HepG2 (cell line): ENCODE results near the gene ZNG1A. TPM values are rescaled to one million over a fixed set of nuclear protein-coding genes. Genes with fewer than 3 reads are reported as not detected.

Experiments
- FLYWCH1 ChIP-seq: sonication (generic); formaldehyde crosslinking; IDR thresholded peaks from 2 replicates; pipeline ENCODE4 v1.8.1; 2023; ENCODE audit warnings: mild to moderate bottlenecking, missing genetic modification reagents
- FOXC1 ChIP-seq: sonication (generic); formaldehyde crosslinking; IDR thresholded peaks from 2 replicates; pipeline ENCODE4 v1.8.0; 2022; ENCODE audit warnings: mild to moderate bottlenecking, missing genetic modification reagents, borderline replicate concordance
- KLF9 ChIP-seq: IDR thresholded peaks from 2 replicates; pipeline ENCODE4 v1.6.1; 2016; ENCODE audit warnings: low read depth
- MTA1 ChIP-seq: sonication (generic); formaldehyde crosslinking; IDR thresholded peaks from 2 replicates; pipeline ENCODE4 v1.4.0; 2020; ENCODE audit warnings: missing genetic modification reagents, mild to moderate bottlenecking, borderline replicate concordance
- RBFOX2 ChIP-seq: fragments of 200-400 bp; formaldehyde crosslinking; IDR thresholded peaks from 2 replicates; pipeline ENCODE4 v1.6.1; 2017; ENCODE audit warnings: low read depth, mild to moderate bottlenecking, low read length
- RCOR2 ChIP-seq: IDR thresholded peaks from 2 replicates; pipeline ENCODE4 v1.6.1; 2016; ENCODE audit warnings: missing biosample characterization, missing genetic modification reagents
- RFXAP ChIP-seq: sonication (generic); formaldehyde crosslinking; IDR thresholded peaks from 2 replicates; pipeline ENCODE4 v1.4.0; 2020; ENCODE audit warnings: missing genetic modification reagents, borderline replicate concordance
- SAFB2 ChIP-seq: sonication (generic); formaldehyde crosslinking; IDR thresholded peaks from 2 replicates; pipeline ENCODE4 v1.5.1; 2020; ENCODE audit warnings: missing genetic modification reagents, low read depth, mild to moderate bottlenecking, borderline replicate concordance
- SIN3B ChIP-seq: fragments of 150-350 bp; IDR thresholded peaks from 2 replicates; pipeline ENCODE4 v1.6.1; 2014; ENCODE audit warnings: low read length
- ZNF121 ChIP-seq: sonication (generic); formaldehyde crosslinking; IDR thresholded peaks from 2 replicates; pipeline ENCODE4 v1.5.0; 2020; ENCODE audit warnings: mild to moderate bottlenecking, missing genetic modification reagents
- ZNF225 ChIP-seq: sonication (generic); formaldehyde crosslinking; IDR thresholded peaks from 2 replicates; pipeline ENCODE4 v1.4.0; 2020; ENCODE audit warnings: mild to moderate bottlenecking, missing genetic modification reagents
- ZNF547 ChIP-seq: sonication (generic); formaldehyde crosslinking; IDR thresholded peaks from 2 replicates; pipeline ENCODE4 v1.5.1; 2020; ENCODE audit warnings: mild to moderate bottlenecking, missing genetic modification reagents
- ZNF768 ChIP-seq: sonication (generic); formaldehyde crosslinking; IDR thresholded peaks from 2 replicates; pipeline ENCODE4 v1.4.0; 2020; ENCODE audit warnings: missing genetic modification reagents
- ZSCAN25 ChIP-seq: sonication (generic); formaldehyde crosslinking; IDR thresholded peaks from 2 replicates; pipeline ENCODE4 v1.8.0; 2022; ENCODE audit warnings: mild to moderate bottlenecking, missing genetic modification reagents
- polyA plus RNA-seq, 8 experiments: library from polyadenylated mRNA; depleted of rRNA in 3 of 8; stranded (reverse) in 7 of 8; unstranded in 1 of 8; fragments of >200 nt; fragmentation: Illumina TruSeq in 4 of 8; extraction: Trizol in 4 of 8; gene quantifications; 2 replicates each; pipeline versions ENCODE4 v1.2.1 to v1.2.3, GENCODE V29; 2011 to 2016; ENCODE audit warnings: low read depth in 4 of 8, missing spikeins in 1 of 8, mixed read lengths in 1 of 8; ENCODE audit not compliant: insufficient read depth in 1 of 8
- total RNA-seq, 5 experiments: library from RNA; depleted of rRNA; stranded (reverse); fragments of >200 nt; fragmentation: Illumina TruSeq; extraction: Trizol; gene quantifications; 2 replicates each; pipeline ENCODE4 v1.2.3, GENCODE V29; 2016; ENCODE audit warnings: low read depth in 1 of 5
- TF ChIP-seq, protein P1 (sequence below): sonication (generic); formaldehyde crosslinking; IDR thresholded peaks from 2 replicates; pipeline ENCODE4 v1.4.0; 2020; ENCODE audit warnings: mild to moderate bottlenecking, missing genetic modification reagents
- TF ChIP-seq, protein P2 (sequence below): sonication (generic); formaldehyde crosslinking; IDR thresholded peaks from 2 replicates; pipeline ENCODE4 v1.8.1; 2023; ENCODE audit warnings: mild to moderate bottlenecking, inconsistent platforms, moderate library complexity, missing genetic modification reagents, borderline replicate concordance
- TF ChIP-seq, protein P3 (sequence below): sonication (generic); formaldehyde crosslinking; IDR thresholded peaks from 2 replicates; pipeline ENCODE4 v1.5.0; 2020; ENCODE audit warnings: missing genetic modification reagents
- TF ChIP-seq, protein P4 (sequence below): IDR thresholded peaks from 2 replicates; pipeline ENCODE4 v1.6.1; 2016; ENCODE audit warnings: mild to moderate bottlenecking
- TF ChIP-seq, protein P5 (sequence below): sonication (generic); formaldehyde crosslinking; conservative IDR thresholded peaks from 2 replicates; pipeline ENCODE4 v1.4.0; 2020; ENCODE audit warnings: missing genetic modification reagents

Gene ZNG1A
- total and polyA plus RNA-seq, 2 of the 13 experiments (the other 11 are each of a cell fraction or from before 2014, with no cell fraction given), result 28.6 to 90.6 TPM

DNA sequence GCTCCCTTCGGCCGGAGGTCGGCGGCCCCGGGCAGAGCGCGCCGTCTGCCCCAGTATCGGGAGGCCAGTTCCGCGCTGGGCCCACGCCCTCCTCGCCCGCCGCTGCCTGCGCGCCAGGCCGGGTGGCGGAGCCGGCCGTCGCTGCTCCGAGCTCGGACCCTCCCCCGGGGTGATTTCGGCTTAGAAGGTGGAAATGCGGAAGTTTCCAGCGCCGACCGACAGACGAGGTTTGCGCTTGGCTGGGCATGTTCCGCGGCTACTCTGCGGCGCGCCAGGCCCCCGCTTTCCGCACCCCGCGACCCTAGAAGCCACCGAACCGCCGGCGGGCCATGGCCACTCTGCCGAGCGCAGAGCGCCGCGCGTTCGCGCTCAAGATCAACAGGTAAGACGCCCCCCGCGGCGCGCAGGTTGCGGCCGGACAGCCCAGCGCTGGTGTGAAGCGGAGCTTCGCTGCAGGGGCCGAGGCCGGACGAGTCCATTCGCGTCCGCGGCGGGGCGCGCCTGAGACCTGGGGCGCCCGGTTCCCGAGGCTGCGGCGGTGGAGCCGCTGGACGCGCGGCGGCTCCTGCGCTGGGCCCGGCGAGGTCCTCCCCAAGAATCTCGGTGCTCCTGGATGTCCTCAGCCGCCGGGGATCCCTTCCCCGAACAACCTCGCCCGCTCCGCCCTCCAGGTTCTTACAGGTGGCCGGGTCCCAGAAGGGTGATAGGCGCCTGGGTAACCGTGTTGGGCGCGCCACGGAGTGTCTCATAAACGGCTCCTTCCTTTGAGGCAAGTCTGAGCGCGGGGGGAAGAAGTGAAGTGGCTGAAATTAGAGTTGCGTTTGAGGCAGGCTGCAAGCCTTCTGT lies 36.0 kb upstream of the ZNG1A start, which contains the start of gene DOCK8 (continued):
- TF ChIP-seq, protein P1, sequence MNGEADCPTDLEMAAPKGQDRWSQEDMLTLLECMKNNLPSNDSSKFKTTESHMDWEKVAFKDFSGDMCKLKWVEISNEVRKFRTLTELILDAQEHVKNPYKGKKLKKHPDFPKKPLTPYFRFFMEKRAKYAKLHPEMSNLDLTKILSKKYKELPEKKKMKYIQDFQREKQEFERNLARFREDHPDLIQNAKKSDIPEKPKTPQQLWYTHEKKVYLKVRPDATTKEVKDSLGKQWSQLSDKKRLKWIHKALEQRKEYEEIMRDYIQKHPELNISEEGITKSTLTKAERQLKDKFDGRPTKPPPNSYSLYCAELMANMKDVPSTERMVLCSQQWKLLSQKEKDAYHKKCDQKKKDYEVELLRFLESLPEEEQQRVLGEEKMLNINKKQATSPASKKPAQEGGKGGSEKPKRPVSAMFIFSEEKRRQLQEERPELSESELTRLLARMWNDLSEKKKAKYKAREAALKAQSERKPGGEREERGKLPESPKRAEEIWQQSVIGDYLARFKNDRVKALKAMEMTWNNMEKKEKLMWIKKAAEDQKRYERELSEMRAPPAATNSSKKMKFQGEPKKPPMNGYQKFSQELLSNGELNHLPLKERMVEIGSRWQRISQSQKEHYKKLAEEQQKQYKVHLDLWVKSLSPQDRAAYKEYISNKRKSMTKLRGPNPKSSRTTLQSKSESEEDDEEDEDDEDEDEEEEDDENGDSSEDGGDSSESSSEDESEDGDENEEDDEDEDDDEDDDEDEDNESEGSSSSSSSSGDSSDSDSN (CRISPR knock-in tag), result peak; percentile 98
- TF ChIP-seq RFXAP (CRISPR knock-in tag) (no peak), KLF9 (no peak), ZNF547 (peak; percentile 78), FLYWCH1 (CRISPR knock-in tag) (0 out of 2 replicates have a peak, but pooled peaks have one; percentile 69), ZSCAN25 (CRISPR knock-in tag) (no peak), RBFOX2 (peak; percentile 56), FOXC1 (CRISPR knock-in tag) (no peak), MTA1 (CRISPR knock-in tag) (peak; percentile 62; the same call in 1 of the 2 replicates), RCOR2 (CRISPR knock-in tag) (no peak), ZNF225 (CRISPR knock-in tag) (no peak), SAFB2 (CRISPR knock-in tag) (peak; percentile 76; the same call in 1 of the 2 replicates), ZNF768 (CRISPR knock-in tag) (peak; percentile 32; the same call in 1 of the 2 replicates), ZNF121 (CRISPR knock-in tag) (no peak), SIN3B (no peak)
- TF ChIP-seq, protein P2, sequence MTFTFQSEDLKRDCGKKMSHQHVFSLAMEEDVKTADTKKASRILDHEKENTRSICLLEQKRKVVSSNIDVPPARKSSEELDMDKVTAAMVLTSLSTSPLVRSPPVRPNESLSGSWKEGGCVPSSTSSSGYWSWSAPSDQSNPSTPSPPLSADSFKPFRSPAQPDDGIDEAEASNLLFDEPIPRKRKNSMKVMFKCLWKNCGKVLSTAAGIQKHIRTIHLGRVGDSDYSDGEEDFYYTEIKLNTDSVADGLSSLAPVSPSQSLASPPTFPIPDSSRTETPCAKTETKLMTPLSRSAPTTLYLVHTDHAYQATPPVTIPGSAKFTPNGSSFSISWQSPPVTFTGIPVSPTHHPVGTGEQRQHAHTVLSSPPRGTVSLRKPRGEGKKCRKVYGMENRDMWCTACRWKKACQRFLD (CRISPR knock-in tag), result 0 out of 2 replicates have a peak, but pooled peaks have one; percentile 62
- TF ChIP-seq, protein P3, sequence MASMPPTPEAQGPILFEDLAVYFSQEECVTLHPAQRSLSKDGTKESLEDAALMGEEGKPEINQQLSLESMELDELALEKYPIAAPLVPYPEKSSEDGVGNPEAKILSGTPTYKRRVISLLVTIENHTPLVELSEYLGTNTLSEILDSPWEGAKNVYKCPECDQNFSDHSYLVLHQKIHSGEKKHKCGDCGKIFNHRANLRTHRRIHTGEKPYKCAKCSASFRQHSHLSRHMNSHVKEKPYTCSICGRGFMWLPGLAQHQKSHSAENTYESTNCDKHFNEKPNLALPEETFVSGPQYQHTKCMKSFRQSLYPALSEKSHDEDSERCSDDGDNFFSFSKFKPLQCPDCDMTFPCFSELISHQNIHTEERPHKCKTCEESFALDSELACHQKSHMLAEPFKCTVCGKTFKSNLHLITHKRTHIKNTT, result no peak
- TF ChIP-seq, protein P4, sequence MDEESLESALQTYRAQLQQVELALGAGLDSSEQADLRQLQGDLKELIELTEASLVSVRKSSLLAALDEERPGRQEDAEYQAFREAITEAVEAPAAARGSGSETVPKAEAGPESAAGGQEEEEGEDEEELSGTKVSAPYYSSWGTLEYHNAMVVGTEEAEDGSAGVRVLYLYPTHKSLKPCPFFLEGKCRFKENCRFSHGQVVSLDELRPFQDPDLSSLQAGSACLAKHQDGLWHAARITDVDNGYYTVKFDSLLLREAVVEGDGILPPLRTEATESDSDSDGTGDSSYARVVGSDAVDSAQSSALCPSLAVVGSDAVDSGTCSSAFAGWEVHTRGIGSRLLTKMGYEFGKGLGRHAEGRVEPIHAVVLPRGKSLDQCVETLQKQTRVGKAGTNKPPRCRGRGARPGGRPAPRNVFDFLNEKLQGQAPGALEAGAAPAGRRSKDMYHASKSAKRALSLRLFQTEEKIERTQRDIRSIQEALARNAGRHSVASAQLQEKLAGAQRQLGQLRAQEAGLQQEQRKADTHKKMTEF (CRISPR knock-in tag), result peak; percentile 45; the same call in 1 of the 2 replicates
- TF ChIP-seq, protein P5, sequence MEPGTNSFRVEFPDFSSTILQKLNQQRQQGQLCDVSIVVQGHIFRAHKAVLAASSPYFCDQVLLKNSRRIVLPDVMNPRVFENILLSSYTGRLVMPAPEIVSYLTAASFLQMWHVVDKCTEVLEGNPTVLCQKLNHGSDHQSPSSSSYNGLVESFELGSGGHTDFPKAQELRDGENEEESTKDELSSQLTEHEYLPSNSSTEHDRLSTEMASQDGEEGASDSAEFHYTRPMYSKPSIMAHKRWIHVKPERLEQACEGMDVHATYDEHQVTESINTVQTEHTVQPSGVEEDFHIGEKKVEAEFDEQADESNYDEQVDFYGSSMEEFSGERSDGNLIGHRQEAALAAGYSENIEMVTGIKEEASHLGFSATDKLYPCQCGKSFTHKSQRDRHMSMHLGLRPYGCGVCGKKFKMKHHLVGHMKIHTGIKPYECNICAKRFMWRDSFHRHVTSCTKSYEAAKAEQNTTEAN (CRISPR knock-in tag), result 0 out of 2 replicates have a peak, but pooled peaks have one; percentile 20
